Measurements from ENCODE around the gene ATOH8.

The ATOH8 gene

DNA sequence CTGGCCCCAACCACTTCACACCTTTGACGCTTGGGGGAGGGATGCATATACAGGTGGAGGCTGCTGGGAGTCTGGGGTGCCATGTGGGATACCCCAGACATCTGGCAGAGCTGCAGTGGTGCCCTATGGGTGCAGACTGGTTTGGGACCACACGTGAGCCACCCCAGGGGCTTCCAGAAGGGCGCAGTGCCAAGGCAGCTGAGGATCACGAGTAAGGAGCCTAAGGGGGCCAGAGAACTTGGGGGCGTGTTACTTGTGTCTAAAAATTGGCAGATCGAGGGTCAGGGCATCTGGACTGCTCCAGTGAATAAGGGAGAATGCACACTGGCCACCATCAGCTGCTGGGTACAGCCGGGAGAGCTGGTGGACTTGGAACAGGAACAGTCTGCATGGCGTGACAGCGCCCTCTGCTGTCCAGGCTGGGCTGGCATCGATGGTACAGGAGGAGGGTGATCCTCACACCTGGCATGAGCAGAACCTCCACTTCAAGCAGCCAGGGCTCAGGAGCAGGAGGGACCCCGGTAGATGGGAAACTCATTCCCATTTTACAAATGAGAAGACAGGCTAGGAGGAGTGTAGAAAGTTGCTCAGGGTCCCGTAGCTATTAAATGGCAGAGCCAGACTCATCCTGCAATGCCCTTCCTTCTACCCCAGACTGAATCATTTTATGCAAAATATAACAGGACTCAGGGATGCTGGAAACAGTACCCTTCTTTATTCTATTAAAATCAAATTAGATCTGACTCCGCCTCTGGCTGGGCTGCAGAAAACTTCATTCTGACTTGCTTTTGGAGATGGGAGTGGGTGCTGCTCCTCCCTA, 60.4 kb downstream of the ATOH8 start:
- TF ChIP-seq, protein P1, sequence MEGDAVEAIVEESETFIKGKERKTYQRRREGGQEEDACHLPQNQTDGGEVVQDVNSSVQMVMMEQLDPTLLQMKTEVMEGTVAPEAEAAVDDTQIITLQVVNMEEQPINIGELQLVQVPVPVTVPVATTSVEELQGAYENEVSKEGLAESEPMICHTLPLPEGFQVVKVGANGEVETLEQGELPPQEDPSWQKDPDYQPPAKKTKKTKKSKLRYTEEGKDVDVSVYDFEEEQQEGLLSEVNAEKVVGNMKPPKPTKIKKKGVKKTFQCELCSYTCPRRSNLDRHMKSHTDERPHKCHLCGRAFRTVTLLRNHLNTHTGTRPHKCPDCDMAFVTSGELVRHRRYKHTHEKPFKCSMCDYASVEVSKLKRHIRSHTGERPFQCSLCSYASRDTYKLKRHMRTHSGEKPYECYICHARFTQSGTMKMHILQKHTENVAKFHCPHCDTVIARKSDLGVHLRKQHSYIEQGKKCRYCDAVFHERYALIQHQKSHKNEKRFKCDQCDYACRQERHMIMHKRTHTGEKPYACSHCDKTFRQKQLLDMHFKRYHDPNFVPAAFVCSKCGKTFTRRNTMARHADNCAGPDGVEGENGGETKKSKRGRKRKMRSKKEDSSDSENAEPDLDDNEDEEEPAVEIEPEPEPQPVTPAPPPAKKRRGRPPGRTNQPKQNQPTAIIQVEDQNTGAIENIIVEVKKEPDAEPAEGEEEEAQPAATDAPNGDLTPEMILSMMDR (IDR thresholded peaks at IDR 0.05; ENCODE audit: extremely low read depth, missing control alignments): peak; percentile 96
- DNase-seq (ENCODE audit: low spot score): peak; percentile 90

DNA sequence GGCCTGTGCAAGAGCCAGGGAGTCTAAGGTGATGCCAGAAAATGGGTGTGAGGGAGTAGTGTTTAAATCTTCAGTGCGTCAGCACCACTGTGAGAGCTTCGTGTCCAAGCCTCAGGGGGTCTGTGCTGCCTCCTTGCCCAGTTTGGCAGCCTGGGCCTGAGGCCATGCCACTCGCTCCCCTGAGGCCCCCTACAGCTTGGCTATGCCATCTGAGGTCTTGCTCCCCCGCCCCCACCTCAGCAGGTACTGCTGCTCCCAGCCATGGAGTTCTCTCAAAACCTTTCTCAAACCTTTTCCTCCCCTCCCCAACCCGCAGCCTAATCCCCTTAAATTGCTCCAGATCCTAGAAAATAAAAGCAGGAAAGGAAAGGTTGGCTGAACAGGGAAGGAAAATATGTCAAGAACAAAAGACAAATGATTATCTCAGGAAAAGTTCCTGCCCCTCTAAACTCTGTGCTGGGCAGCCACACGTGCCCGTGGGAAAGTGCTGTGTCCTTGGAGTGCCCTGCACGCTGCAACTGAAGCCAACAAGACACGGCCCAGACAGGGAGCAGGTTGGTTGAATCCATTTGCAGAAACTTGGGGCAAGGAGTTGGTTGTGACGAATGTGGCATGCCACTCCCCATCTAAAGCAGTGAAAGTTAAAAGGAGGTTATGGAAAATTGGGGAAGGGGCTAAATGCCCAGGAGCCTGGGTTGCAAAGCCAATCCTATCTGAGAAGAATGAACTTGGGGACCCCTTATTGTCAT, 61.2 kb downstream of the ATOH8 start:
- no peak for DNase-seq (ENCODE audit: low spot score)
- TF ChIP-seq, protein P1 (IDR thresholded peaks at IDR 0.05; ENCODE audit: extremely low read depth, missing control alignments): no peak

DNA sequence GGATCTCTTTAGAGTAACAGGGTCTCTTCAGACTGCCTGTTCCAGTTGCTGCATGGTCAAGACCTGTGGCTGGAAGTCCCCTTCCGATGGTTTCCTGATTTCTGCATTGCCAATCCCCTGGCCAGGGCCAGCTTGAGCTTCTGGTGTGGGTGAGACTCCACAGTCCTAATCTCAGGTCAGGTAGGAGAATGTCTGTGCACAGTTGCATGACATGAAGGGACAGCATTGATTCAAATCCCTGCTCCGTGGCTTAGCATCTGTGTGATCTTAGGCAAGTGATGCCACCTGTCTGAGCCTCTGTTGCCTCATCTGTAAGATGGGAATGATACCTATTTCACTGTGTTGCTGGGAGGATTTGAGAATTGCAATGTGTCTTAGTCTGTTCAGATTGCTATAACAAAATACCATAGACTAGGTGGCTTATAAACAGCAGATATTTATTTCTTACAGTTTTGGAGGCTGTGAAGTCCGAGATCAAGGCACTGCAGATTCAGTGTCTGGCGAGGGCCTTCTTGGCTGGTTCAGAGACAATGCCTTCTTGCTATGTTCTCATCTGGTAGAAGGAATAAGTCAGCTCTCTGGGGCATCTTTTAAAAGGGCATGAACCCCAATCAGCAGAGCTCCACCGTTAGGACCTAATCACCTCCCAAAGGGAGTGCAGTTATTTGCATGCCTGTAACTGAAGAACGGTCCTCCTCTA, 66.2 kb downstream of the ATOH8 start:
- no peak for DNase-seq (ENCODE audit: low spot score)
- TF ChIP-seq, protein P1 (IDR thresholded peaks at IDR 0.05; ENCODE audit: extremely low read depth, missing control alignments): no peak

DNA sequence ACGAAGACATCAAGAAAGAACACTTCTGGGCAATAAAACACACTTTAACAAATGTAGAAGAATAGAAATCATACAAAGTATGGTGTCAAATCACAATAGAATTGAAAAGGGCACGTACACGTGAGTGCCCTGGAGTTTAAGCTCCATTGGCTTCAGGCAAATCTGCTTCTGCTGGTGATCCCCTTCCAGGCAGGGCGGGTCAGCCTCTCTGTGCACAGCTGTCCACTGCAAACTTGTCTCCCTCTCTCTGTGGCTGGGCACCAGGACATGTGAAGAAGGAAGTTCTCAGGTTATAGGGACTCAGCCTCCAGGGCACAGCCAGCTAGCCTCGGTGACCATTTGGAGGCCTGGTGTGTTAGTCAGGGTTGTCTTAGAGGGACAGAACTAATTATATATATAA, 69.0 kb downstream of the ATOH8 start:
- DNase-seq (ENCODE audit: low spot score): no peak
- TF ChIP-seq, protein P1 (IDR thresholded peaks at IDR 0.05; ENCODE audit: extremely low read depth, missing control alignments): no peak

DNA sequence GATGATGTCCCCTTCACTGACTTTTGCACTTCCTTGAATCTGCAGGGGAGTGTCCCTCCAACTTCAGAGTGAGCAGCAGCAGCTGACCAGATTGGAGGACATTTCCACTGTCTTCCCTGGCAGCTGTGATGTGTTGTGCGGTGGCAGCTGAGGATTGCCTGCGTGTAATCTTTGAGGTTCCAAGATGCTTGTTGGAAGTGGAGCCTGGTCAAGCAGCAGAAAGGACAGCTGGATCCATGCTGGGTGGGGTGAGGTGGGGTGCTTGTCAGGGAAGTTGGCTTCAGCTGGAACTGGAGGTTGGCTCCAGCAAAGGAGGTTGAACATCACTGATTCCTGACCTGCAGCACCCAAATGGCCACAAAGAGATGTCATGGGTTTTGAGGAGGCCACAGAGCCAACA, 70.2 kb downstream of the ATOH8 start:
- TF ChIP-seq, protein P1 (IDR thresholded peaks at IDR 0.05; ENCODE audit: extremely low read depth, missing control alignments): no peak
- no peak for DNase-seq (ENCODE audit: low spot score)

DNA sequence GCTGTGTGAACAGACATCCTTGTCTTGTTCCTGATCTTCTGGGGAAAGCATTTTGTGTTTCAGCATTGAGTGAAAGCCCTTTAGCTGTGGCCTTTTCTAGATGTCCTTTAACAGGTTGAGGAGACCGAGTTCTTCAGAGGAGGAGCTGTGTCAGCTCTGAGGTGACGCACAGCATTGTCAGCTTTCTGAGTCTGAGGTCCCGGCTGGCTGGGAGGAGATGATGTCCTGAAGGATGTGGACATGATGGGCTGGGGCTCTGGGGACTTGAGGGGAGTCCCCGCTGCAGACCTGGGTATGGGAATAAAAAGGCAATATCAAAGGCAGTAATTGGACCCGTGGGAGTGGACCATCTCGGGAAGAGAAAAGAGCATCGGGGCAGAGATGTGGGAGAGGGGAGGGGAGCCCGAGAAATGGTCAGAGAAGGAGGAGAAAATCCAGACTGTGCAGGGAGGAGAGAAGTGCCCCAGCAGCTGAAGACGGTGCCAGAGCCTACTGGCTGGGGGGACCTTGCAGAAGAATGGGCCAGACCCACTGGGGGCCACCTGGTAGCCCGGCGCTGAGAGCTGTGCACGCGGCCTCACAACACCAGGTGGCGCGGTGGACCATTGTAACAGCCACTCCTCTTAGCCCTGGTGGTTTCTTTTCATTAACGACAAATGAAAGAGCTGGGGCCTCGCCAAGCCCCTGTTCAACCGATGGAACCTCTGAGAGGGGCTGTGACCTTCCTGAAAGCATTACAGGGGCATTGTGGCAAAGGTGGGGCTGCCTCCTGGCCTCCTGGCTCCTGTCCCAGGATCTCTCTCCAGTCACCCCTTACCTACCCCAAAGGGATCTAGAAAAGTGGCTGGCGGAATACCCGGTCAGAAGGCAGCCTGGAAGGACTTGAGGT, 73.4 kb downstream of the ATOH8 start:
- DNase-seq (ENCODE audit: low spot score): peak; percentile 80
- TF ChIP-seq, protein P1 (IDR thresholded peaks at IDR 0.05; ENCODE audit: extremely low read depth, missing control alignments): peak; percentile 73
